Activated T-helper 9 cell treated with anti-CD3 and anti-CD28 coated beads, Interleukin-2, amount 50 U/mL, for 16 hours (primary cell): ENCODE measurements around the gene SIGLEC14.
"Not testable (repeated sequence)": the region's sequence is repeated elsewhere in the genome, so short reads cannot be mapped to it uniquely, and the experiment has no call there.

ENCODE experiments used
- DNase-seq: peaks from one replicate; pipeline ENCODE4 v3.0.0-alpha.2; 2020; ENCODE audit warnings: low read depth

The SIGLEC14 gene

DNA sequence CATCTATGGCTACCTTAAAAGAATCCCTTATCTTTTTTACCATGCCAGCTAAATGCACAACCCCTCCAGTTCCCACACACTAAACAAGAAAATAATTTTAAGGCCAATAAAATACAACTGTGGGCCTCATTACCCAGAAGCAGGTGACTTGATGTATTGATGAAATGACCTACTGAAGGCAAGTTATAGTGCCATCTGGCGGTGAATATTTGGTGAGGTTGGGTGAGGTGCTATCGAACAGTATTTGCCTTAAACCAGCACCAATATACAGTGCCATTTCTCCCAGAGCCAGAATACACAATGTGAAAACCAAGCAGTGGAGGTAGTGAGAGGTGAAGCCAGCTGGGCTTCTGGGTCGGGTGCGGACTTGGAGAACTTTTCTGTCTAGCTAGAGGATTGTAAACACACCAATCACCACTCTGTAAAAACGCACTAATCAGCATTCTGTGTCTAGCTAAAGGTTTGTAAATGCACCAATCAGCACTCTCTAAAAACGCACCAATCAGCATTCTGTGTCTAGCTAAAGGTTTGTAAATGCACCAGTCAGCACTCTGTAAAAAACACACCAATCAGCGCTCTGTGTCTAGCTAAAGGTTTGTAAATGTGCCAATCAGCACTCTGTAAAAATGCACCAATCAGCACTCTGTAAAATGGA is 29.4 kb upstream of the SIGLEC14 start:
- DNase-seq = not testable (repeated sequence)

- DNase-seq = no peak
Measured at GRCh38 chr19:51668216-51668615, 21.6 kb upstream of the SIGLEC14 start.

GRCh38 chr19:51664997-51665396 is 18.4 kb upstream of the SIGLEC14 start:
- DNase-seq = no peak

DNA sequence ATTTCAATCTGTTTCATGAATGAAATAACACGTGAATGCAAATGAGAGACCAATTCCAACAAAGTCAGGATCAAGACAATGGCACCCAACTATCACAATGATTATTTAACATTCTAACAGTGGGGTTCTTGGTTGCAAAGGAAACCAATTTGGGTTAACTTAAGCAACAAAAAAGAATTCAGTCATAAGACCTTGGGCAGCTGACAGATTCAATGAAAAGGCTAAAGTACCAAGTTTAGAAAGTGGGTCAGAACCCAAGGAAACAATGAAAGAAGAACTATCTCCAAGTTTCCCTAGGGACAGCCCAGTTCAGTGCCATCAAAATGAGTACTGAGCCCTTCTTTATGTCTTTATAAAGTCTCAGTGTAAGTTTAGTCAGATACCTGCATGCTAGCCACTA is 17.5 kb upstream of the SIGLEC14 start:
- no peak for DNase-seq

GRCh38 chr19:51663650-51664049 is 17.0 kb upstream of the SIGLEC14 start:
- no peak for DNase-seq

- DNase-seq = peak; percentile 11
Measured at GRCh38 chr19:51660975-51661600, 14.5 kb upstream of the SIGLEC14 start.

DNA sequence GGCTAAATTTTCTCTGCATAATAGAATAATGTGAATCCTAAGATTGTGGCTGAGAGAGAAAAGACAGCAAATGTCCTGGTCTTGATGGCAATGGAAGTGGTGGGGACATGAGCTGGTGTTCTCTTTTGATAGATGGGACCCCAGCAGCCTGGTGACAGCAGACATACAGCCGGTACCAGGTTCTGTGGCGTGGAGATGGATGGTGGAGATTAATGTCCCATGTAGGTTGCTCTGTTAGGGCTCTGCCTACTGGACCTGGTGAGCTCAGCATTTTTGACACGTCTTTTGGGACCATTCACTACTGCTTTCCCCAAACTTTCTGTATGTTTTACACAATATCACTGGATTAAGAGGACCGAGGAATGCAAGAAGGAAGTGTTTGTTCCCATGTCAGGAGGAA is 8.2 kb upstream of the SIGLEC14 start:
- DNase-seq = no peak

DNA sequence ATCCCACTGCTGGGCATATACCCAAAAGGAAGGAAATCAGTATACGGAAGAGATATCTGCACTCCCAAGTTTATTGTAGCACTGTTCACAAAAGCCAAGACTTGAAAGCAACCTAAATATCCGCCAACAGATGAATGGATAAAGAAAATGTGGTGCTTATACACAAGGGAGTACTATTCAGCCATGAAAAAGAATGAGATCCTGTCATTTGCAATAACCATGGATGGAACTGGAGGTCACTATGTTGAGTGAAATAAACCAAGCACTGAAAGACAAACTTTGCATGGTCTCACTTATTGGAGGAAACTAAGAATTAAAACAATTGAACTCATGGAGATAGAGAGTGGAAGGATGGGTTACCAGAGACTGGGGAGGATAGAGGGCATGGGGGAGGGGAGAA is 6.5 kb upstream of the SIGLEC14 start:
- DNase-seq = no peak

- no peak for DNase-seq
Measured at GRCh38 chr19:51652266-51652665, 5.6 kb upstream of the SIGLEC14 start.

GRCh38 chr19:51651216-51651846 is 4.7 kb upstream of the SIGLEC14 start:
- DNase-seq = no peak

DNA sequence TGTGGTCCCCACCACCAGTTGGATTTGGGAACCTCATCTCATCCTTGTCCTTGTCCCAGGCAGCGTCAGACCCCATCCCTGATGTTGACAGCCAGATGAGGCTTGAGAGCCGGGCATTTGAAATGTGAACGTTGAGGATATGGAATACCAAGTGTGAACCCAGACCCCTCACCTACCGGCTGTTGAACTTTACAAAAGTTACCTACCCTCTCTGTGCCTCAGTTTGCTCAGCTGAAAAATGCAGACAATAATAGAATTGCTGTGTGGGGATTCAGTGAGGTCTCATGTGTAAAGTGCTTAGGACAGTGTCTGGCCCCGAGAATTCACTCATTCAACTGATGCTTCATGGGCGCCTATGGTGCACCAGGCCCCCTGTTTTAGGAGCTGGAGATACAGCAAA is 693 bp upstream of the SIGLEC14 start:
- DNase-seq = no peak

DNA sequence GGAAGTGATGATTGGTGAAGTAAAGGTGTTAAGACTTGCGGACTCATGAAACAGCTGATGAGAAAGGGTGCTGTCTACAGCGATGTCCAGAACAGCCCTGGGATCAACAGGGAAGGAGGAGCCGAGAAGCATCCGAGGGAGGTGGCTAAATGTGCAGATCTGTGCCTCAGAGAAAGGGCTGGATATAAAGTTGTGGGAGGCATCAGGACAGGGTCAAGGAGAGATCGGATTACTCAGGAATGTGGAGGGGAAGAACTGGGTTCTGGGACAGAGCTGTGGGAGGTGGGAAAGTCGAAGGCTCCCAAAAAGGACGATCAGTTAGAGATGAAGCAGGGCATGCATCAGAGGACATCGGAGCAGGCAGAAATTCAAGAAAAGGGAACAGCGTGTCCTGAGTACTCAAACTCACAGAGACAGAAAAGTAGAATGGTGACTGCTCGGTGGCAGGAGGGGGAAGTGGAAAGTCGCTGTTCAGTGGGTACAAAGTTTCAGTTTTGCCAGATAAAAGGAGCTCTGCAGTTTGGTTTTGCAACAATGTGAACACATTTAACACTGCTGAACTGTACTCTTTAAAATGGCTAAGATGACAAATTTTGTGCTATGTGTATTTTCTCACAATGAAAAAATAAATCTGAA is 1.9 kb downstream of the SIGLEC14 start:
- DNase-seq = no peak

- no peak for DNase-seq
Measured at GRCh38 chr19:51641648-51642047, 5.0 kb downstream of the SIGLEC14 start.

DNA sequence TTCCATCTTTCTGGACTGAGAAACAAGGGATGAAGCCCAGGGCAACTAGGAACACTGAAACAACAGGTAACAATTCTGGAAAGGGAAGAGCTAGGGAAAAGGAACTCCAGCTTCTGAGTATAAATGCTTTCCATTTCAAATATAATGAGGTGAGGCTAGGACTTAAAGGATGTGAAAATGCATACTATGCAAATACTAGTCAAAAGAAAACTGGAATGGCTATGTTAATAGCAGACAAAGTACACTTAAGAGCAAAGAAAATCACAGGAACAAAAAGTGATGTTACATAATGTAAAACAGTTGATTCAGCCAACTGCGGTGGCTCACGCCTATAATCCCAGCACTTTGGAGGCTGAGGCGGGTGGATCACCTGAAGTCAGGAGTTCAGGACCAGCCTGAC is 6.2 kb downstream of the SIGLEC14 start:
- no peak for DNase-seq

- DNase-seq = no peak
Measured at GRCh38 chr19:51639916-51640315, 6.7 kb downstream of the SIGLEC14 start.

DNA sequence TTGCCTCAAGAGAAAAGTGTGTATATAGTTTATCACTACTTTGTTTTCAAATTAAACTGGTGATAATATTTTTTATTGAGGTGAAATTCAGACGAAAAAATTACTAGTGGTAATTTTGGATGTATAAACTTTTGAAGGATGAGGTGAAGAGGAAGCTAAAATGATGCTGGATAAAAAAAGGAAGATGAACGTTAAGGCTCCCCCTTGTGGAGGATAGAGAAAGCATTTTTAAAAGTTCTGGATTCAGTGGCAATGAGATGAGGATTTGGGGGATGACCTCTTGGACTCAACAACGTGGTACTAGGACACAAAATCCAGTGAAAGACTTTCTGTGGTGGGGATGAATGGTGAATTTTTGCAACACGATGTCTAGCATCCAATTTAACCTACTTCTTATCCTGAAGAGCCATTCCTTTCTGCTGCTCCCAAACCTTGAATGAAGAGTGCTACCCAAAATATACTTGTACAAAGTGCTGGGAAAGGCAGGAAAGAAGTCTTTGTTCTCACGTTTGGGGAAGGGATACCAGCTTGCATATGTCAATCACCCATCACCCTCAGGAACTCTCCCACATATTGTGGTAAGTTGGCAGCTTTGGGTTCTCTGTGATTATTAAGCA is 9.2 kb downstream of the SIGLEC14 start:
- DNase-seq = no peak

GRCh38 chr19:51632126-51632525 is 14.5 kb downstream of the SIGLEC14 start:
- DNase-seq = no peak

- DNase-seq = not testable (repeated sequence)
Measured at GRCh38 chr19:51630315-51630714, 16.3 kb downstream of the SIGLEC14 start, which contains the start of gene SIGLEC5. SIGLEC5 (minus strand) TSS chr19:51630401; CDS start chr19:51630335, 66 bp downstream.

DNA sequence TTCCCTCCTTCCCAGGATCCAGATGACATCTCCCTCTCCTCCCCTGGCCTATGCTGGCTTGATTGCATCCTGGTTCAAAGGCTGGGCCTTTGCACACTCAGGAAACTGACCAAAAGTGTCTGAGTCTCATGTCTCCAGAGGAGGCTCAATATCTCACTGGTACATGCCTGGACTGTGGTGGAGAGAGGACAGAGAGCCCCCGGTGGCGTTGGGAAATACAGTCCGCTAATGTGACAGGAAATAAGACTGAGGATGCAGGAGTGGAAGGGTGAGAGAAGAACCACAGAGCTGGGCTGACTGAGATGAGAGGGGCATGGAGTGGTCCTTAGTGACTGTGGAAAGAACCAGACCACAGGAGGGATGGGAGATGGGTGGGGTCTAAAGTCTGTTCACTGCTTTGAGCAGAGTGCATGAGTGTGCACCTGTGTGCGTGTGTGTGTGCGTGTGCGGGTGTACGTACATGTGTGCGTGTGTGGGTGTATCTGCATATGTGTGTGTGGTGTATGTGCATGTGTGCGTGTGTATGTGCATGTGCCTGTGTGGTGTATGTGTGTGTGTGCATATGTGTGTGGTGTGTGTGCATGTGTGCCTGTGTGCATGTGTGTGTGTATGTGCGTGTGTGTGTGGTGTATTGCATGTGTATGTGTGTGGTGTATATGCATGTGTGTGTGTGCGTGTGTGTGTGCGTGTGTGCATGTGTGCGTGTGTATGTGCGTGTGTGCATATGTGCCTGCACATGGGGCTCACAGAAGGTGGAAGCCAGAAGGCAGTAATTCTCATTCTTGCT is 18.3 kb downstream of the SIGLEC14 start:
- no peak for DNase-seq

DNA sequence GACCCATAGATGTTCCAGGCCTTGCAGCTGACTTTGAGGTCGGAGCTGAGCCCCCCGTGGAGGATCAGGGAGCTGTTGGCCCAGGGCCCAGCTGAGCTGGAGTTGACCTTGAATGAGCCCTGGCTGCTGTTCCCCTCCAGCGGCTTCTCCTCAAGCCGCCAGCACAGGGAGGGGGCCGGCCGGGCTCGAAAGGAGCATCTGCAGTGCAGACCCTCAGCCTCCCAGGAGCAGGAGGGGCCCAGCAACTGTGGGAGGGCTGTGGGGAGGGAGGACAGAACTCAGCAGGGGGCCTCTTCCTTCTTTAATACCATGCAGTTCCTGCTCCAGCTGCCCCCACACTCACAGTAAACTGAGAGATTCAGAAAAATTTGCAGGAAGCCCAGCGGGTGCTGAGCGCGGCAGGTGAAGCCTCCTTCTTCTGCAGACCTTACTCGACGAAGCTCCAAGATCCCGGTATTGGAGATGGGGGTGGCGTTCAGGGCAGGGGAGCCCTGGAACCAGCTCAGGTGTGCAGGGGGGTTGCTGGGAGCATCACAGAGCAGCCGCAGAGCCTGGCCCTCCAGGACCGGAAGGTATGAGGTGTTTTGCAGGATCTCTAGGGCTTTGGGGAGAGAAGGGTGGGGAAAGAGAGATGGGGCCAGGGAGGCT is 19.0 kb downstream of the SIGLEC14 start:
- DNase-seq = no peak

GRCh38 chr19:51626675-51627074 is 19.9 kb downstream of the SIGLEC14 start:
- DNase-seq = no peak
